ENCODE measurements around the gene NRG3.
A peak's percentile ranks its signal among the peaks of the same experiment; 100 is the strongest.

NRG3 gene

GRCh38 chr10:82865366-82865765 lies 990.4 kb downstream of the NRG3 start:
- Mint-ChIP-seq H3K4me3 (no peak overlapping the region), H3K27ac (no peak overlapping the region), H3K4me1 (no peaks in the 10 kb centered on the region), H3K27me3 (no peaks in the 10 kb centered on the region), H3K9me3 (peaks cover 4 to 6% of the 10 kb centered on the region in 2 donors), H3K36me3 (no peaks in the 10 kb centered on the region)
- no peak for ATAC-seq (replicated peaks)
- DNase-seq, result no peak

- peaks cover 4 to 6% of the 10 kb centered on the region in 2 donors for H3K9me3 Mint-ChIP-seq
- no peaks in the 10 kb centered on the region for H3K36me3 Mint-ChIP-seq
- no peak for DNase-seq
- H3K4me1 Mint-ChIP-seq, result no peaks in the 10 kb centered on the region
- H3K27me3 Mint-ChIP-seq, result no peaks in the 10 kb centered on the region
- no peak overlapping the region for H3K27ac Mint-ChIP-seq
- ATAC-seq (replicated peaks), result no peak
- H3K4me3 Mint-ChIP-seq, result no peak overlapping the region
Observed at GRCh38 chr10:82866424-82867020, 991.5 kb downstream of the NRG3 start.

GRCh38 chr10:82867056-82867455 lies 992.1 kb downstream of the NRG3 start:
- Mint-ChIP-seq H3K36me3 (no peaks in the 10 kb centered on the region), H3K4me1 (no peaks in the 10 kb centered on the region), H3K9me3 (peaks cover 4 to 6% of the 10 kb centered on the region in 2 donors), H3K27ac (no peak overlapping the region), H3K27me3 (no peaks in the 10 kb centered on the region), H3K4me3 (no peak overlapping the region)
- DNase-seq (no peak), ATAC-seq (replicated peaks) (no peak)

DNA sequence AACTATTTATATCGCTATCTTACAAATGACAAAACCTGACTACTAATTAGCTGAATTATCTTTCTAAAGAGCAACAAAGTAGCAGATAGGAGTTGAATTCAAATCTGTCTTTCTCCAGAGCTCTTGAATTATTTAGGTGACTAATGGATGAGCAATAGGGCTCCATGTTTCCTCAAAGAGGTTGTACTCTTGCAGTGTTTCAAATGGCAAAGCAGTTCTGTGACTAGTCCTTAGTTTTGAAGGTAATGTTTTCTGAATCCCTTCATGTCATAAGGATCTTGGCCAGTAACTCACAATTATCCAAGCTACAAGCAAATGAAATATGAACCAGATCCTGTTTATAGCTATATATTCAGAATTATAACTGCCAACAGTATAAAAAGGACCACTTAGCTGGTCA lies 999.7 kb downstream of the NRG3 start:
- Mint-ChIP-seq H3K36me3 (no peaks in the 10 kb centered on the region), H3K27me3 (no peaks in the 10 kb centered on the region), H3K27ac (no peak overlapping the region), H3K9me3 (no peaks in the 10 kb centered on the region), H3K4me3 (no peak overlapping the region), H3K4me1 (no peaks in the 10 kb centered on the region)
- DNase-seq (no peak), ATAC-seq (replicated peaks) (no peak)

DNA sequence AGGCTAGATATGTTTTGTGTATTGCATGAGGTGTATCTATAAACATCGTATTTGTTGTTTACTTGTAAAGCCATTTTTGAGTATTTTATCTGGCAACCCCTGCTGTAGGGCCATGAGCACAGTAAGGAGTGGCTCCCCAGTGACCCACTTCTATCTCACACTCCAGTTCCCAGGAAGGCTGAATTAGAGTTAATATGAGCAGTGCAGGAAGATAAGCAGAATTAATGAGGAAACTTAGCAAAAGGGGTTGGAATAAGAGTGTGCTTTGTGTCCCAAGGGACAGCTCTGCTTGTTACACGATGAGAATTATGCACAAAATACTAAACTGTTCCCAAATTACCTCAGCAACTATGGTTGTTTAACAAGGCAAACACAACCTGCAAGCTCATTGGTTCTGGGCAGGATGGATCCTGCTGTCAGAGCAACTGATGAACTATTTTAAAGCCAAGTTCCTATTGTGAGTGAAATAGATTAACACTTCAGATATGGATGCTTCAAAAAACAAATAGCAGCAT lies 1005.8 kb downstream of the NRG3 start:
- no peaks in the 10 kb centered on the region for H3K36me3 Mint-ChIP-seq
- peaks cover 0 to 2% of the 10 kb centered on the region in 2 donors for H3K9me3 Mint-ChIP-seq
- no peaks in the 10 kb centered on the region for H3K27me3 Mint-ChIP-seq
- ATAC-seq (replicated peaks) (no peak), DNase-seq (no peak)
- no peaks in the 10 kb centered on the region for H3K4me1 Mint-ChIP-seq
- H3K4me3 Mint-ChIP-seq, result no peak overlapping the region
- H3K27ac Mint-ChIP-seq, result no peak overlapping the region

GRCh38 chr10:82882722-82883121 lies 1007.7 kb downstream of the NRG3 start:
- Mint-ChIP-seq H3K4me3 (no peak overlapping the region), H3K4me1 (no peaks in the 10 kb centered on the region), H3K9me3 (peaks cover 0 to 2% of the 10 kb centered on the region in 2 donors), H3K27me3 (no peaks in the 10 kb centered on the region), H3K36me3 (no peaks in the 10 kb centered on the region), H3K27ac (no peak overlapping the region)
- DNase-seq (no peak), ATAC-seq (replicated peaks) (no peak)

DNA sequence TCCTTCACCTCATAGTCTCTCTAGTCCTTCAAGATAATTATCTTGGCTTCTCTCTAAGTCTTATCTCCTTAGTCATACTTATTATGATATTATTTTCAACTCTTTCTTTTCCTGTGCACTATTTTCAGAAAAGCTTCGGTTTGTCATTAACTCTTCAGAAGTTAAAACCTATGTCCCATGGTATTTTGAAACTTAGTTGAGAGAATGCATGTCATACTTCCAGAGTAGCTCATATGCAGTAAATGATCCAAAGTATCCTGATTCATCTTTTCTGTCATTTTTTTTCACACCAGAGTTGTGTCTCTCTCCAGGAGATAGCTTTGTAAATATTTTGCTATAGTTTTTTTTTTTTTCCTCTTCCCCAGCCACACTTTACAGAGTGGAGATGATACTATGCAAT lies 1008.6 kb downstream of the NRG3 start:
- no peaks in the 10 kb centered on the region for H3K36me3 Mint-ChIP-seq
- H3K9me3 Mint-ChIP-seq, result peaks cover 0 to 2% of the 10 kb centered on the region in 2 donors
- DNase-seq, result no peak

DNA sequence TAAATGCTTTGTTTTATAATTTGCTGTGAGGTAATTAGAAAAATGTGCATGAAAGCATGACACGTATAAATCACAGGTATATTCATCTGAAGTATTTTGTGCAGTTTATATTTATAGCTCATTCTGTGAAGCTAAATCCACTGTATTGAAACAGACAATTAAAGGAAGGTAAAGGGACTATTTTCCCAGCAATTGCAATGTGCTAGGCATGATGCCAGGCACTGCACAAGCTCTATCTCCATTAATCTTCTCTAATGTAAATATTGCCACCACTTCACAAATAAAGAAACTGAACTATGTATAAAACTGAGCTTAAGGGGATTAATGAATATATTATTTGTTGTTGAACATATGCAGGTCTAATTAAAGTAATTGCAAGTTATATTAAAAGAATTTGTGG lies 1012.5 kb downstream of the NRG3 start:
- DNase-seq (no peak), ATAC-seq (replicated peaks) (no peak)
- Mint-ChIP-seq H3K36me3 (no peaks in the 10 kb centered on the region), H3K27me3 (no peaks in the 10 kb centered on the region), H3K27ac (no peak overlapping the region), H3K4me1 (no peaks in the 10 kb centered on the region), H3K9me3 (peaks cover 0 to 3% of the 10 kb centered on the region in 2 donors), H3K4me3 (no peak overlapping the region)

More for the DNA sequence above, 1008.6 kb downstream of the NRG3 start:
- Mint-ChIP-seq H3K27me3 (no peaks in the 10 kb centered on the region), H3K27ac (no peak overlapping the region), H3K4me3 (no peak overlapping the region), H3K4me1 (no peaks in the 10 kb centered on the region)
- ATAC-seq (replicated peaks), result no peak

DNA sequence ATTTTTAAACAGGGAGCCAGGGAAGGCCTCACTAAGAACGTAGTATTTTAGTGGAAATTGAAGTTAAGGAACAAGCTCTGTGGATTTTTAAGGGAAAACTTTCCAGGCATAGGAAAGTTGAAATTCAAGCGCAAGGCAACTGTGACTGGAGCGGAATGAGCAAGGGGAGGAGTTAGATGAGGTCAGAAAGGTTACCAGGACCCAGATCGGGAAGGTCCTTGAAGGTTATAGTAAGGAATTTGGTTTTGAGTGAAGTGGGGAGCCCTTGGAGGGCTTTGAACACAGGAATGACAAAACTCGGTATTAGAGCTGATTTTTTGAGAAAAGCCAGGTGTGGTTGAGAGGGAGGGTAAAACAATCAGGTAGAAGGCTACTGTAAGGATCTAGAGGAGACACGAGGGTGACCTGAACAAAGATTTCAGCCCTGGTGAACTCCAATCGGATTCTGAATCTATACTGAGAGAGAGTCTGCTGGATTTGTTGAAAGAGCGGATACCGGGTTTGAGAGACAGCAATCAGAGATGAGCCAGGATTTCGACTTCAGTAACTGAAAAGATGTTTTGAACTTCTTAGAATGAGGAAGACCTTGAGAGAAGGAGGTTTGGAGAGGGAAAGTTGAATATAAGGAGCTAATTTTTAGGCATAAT lies 1013.9 kb downstream of the NRG3 start:
- Mint-ChIP-seq H3K9me3 (peaks cover 0 to 3% of the 10 kb centered on the region in 2 donors), H3K27ac (no peak overlapping the region), H3K4me3 (no peak overlapping the region), H3K4me1 (no peaks in the 10 kb centered on the region), H3K27me3 (no peaks in the 10 kb centered on the region), H3K36me3 (no peaks in the 10 kb centered on the region)
- ATAC-seq (replicated peaks) (no peak), DNase-seq (no peak)

DNA sequence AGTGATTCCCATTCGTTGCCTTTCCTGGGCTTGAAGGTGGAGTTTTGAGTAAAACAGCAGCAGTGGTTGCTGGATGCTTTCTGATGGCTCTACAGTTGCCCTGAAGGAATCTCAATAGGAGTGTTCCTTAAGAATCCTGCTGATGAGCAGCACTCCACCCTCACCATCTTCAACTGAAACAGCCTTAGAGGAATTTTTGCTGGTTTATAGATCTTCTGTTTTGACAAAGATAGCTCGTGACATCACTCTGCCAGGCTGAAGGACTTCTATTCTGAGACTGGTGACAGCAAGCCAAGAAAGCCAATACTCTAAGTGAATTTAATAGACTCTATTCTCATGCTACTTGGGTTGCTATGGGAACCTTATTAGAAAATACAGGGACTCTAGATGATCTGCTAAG lies 1014.7 kb downstream of the NRG3 start:
- Mint-ChIP-seq H3K36me3 (no peaks in the 10 kb centered on the region), H3K27me3 (no peaks in the 10 kb centered on the region), H3K4me3 (no peak overlapping the region), H3K27ac (no peak overlapping the region), H3K9me3 (peaks cover 1 to 3% of the 10 kb centered on the region in 2 donors), H3K4me1 (no peaks in the 10 kb centered on the region)
- DNase-seq (no peak), ATAC-seq (replicated peaks) (no peak)

- Mint-ChIP-seq H3K36me3 (no peaks in the 10 kb centered on the region), H3K4me3 (no peak overlapping the region), H3K27me3 (no peaks in the 10 kb centered on the region), H3K9me3 (peaks cover 3 to 6% of the 10 kb centered on the region in 2 donors), H3K27ac (no peak overlapping the region), H3K4me1 (no peaks in the 10 kb centered on the region)
- ATAC-seq (replicated peaks), result no peak
- DNase-seq, result no peak
Observed at GRCh38 chr10:82890573-82890972, 1015.6 kb downstream of the NRG3 start.

DNA sequence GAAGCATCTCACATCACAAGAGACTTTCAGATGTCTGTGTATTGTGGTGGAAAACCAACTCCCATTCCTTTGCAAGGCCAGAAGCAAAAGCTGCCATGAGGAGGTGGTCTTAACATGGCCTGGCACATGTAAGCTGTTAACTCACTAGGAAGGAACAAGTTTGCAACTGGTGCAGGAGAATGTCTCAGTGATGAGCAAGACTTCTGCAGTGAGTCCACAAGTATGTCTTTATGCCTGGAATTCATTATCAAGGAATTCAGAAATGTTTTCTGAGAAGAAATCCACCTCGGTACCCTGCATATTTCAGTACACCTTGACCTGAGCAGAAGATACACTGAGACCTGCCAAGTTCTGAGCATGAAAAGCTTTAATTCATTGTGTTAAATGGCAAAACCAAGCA lies 1033.1 kb downstream of the NRG3 start:
- Mint-ChIP-seq H3K27me3 (no peaks in the 10 kb centered on the region), H3K9me3 (peaks cover 0 to 2% of the 10 kb centered on the region in 2 donors), H3K27ac (no peak overlapping the region), H3K4me3 (no peak overlapping the region), H3K4me1 (no peaks in the 10 kb centered on the region), H3K36me3 (no peaks in the 10 kb centered on the region)
- DNase-seq, result no peak
- ATAC-seq (replicated peaks), result no peak

- no peaks in the 10 kb centered on the region for H3K4me1 Mint-ChIP-seq
- H3K27ac Mint-ChIP-seq, result no peak overlapping the region
- no peaks in the 10 kb centered on the region for H3K36me3 Mint-ChIP-seq
- peaks cover 0 to 3% of the 10 kb centered on the region in 2 donors for H3K9me3 Mint-ChIP-seq
- ATAC-seq (replicated peaks) (no peak), DNase-seq (no peak)
- H3K4me3 Mint-ChIP-seq, result no peak overlapping the region
- H3K27me3 Mint-ChIP-seq, result no peaks in the 10 kb centered on the region
Observed at GRCh38 chr10:82908751-82909150, 1033.8 kb downstream of the NRG3 start.

DNA sequence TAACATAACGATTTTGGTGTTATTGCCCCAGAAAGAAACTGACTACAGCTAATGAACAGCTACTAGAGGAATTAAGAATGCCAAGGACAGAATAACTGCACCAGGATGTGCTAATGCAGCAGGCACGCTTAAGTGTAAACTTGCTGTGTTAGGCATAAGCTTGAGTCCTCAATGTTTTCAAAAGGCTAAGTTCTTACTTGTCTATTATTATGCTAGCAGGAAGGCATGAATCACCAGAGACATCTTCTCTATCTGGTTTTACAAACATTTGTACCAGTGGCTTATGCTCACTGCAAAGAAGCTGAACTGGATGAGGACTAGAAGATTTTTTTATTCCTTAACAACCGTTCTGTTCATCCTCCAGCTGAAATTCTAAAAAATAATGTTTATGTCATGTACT lies 1035.3 kb downstream of the NRG3 start:
- H3K9me3 Mint-ChIP-seq, result peaks cover 0 to 3% of the 10 kb centered on the region in 2 donors
- no peak overlapping the region for H3K4me3 Mint-ChIP-seq
- H3K27me3 Mint-ChIP-seq, result no peaks in the 10 kb centered on the region
- no peak for DNase-seq
- H3K27ac Mint-ChIP-seq, result no peak overlapping the region
- H3K36me3 Mint-ChIP-seq, result no peaks in the 10 kb centered on the region
- peaks cover 0 to 5% of the 10 kb centered on the region in 2 donors for H3K4me1 Mint-ChIP-seq
- no peak for ATAC-seq (replicated peaks)

DNA sequence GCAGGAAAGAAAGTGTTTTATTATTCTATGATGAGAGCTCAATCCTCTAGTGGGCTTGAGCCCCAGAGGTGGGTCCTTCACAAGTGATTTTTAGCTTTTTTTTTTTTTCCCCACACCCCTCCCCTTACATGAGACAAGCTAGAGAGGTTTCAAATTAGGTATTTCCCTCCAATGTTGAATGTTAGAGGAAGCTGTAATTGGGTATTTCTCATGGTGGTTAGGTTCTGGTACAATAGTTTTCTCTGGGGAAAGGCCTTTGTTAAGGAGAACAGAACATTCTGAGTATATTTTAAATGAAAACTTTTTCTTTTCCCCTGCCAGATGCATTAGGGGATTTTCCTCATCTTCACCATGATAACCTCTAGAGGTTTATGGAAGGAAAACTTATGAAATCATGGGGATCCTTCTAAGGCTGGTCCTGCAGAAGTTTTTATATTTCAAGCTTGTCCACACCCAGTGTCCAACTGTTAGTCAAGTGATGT lies 1039.7 kb downstream of the NRG3 start:
- Mint-ChIP-seq H3K4me1 (peaks cover 0 to 5% of the 10 kb centered on the region in 2 donors), H3K36me3 (no peaks in the 10 kb centered on the region), H3K27ac (no peak overlapping the region), H3K9me3 (peaks cover 0 to 2% of the 10 kb centered on the region in 2 donors), H3K27me3 (no peaks in the 10 kb centered on the region), H3K4me3 (no peak overlapping the region)
- no peak for DNase-seq
- ATAC-seq (replicated peaks), result peak; percentile 76 to 93
